IMR-90 (cell line): ENCODE measurements around the gene MRPS10.

ENCODE experiments used
- CTCF ChIP-seq: conservative IDR thresholded peaks from 2 replicates; pipeline ENCODE4 v1.5.1; 2012; ENCODE audit warnings: mild to moderate bottlenecking, low read depth, low read length, improper control_type of control experiment
- POLR2A ChIP-seq: IDR thresholded peaks from 2 replicates; pipeline ENCODE4 v1.6.1; 2012; ENCODE audit warnings: mild to moderate bottlenecking, low read depth, low read length
- RFX5 ChIP-seq: IDR thresholded peaks from 2 replicates; pipeline ENCODE4 v1.8.0; 2012; ENCODE audit warnings: low read depth, mild to moderate bottlenecking, low read length, moderate library complexity
- SMC3 ChIP-seq: fragments of 150-350 bp; IDR thresholded peaks from 2 replicates; pipeline ENCODE4 v1.6.1; 2016; ENCODE audit warnings: low read depth, mild to moderate bottlenecking, antibody characterized with exemption, low read length, moderate library complexity
- USF2 ChIP-seq: fragments of 150-350 bp; IDR thresholded peaks from 2 replicates; pipeline ENCODE4 v1.6.1; 2017; ENCODE audit warnings: mild to moderate bottlenecking, antibody characterized with exemption, low read length, low read depth

- TF ChIP-seq CTCF (no peak), POLR2A (no peak), SMC3 (no peak), USF2 (no peak), RFX5 (no peak)
Measured at GRCh38 chr6:42162384-42162783, 55.3 kb downstream of the MRPS10 start.
